SK-N-SH (cell line): Measurements from ENCODE around the gene POLD2. TPM values are rescaled to one million over a fixed set of nuclear protein-coding genes. Genes with fewer than 3 reads are reported as not detected.

Experiments used
- CTCF ChIA-PET: fragments of 300-600, 350-600 bp; formaldehyde crosslinking; extraction: SDS; loops from one replicate; lab custom pipeline; 2021; lab: Yijun Ruan, JAX
- POLR2A ChIA-PET: fragments of 350-600 bp; sonication (Branson Sonifier 250); formaldehyde crosslinking; extraction: SDS; loops from one replicate; lab custom pipeline; 2020; ENCODE audit warnings: antibody characterized with exemption, inconsistent platforms; lab: Yijun Ruan, JAX
- DNase-seq: peaks from one replicate; pipeline ENCODE4 v3.0.0; 2012
- H2AFZ ChIP-seq: fragments of 200-600 bp; sonication (generic); 2 replicates; pipeline ENCODE4 v1.8.1; 2016; ENCODE audit warnings: antibody characterized with exemption, mild to moderate bottlenecking, low read depth
- H3F3A ChIP-seq: fragments of 200-600 bp; sonication (generic); replicated peaks from 2 replicates; pipeline ENCODE3; 2016; ENCODE audit warnings: antibody characterized with exemption, mild to moderate bottlenecking; ENCODE audit not compliant: insufficient read depth
- H3K27ac ChIP-seq, 2 experiments: fragments of 200-500 bp in 1 of 2; fragments of 200-600 bp in 1 of 2; sonication (Bioruptor generic) in 1 of 2; sonication (generic), shearing (Covaris generic) in 1 of 2; 2 replicates each; pipeline versions ENCODE4 v1.5.1 to v1.6.1; 2014 to 2016; ENCODE audit warnings: low read depth in 2 of 2, inconsistent platforms in 1 of 2, low read length in 1 of 2, mild to moderate bottlenecking in 1 of 2, mixed read lengths in 1 of 2
- H3K27me3 ChIP-seq: fragments of 200-600 bp; sonication (generic), shearing (Covaris generic); 2 replicates; pipeline ENCODE4 v1.6.1; 2016; ENCODE audit warnings: mixed run types; ENCODE audit not compliant: insufficient read depth
- H3K36me3 ChIP-seq, 2 experiments: fragments of 200-500 bp in 1 of 2; fragments of 200-600 bp in 1 of 2; sonication (Bioruptor generic) in 1 of 2; sonication (generic) in 1 of 2; replicated peaks in 1 of 2; 2 replicates each; pipeline versions ENCODE3 to v1.5.1; 2014 to 2016; ENCODE audit warnings: low read length in 1 of 2, mild to moderate bottlenecking in 1 of 2; ENCODE audit not compliant: insufficient read depth in 2 of 2, control insufficient read depth in 1 of 2
- H3K4me1 ChIP-seq, 2 experiments: fragments of 200-500 bp in 1 of 2; fragments of 200-600 bp in 1 of 2; sonication (Bioruptor generic) in 1 of 2; sonication (generic), shearing (Covaris generic) in 1 of 2; 2 replicates each; pipeline versions ENCODE4 v1.5.1 to v1.6.1; 2014 to 2016; ENCODE audit warnings: low read depth in 1 of 2, low read length in 1 of 2, mixed run types in 1 of 2; ENCODE audit not compliant: insufficient read depth in 2 of 2, control insufficient read depth in 1 of 2
- H3K4me2 ChIP-seq: fragments of 200-600 bp; sonication (generic), shearing (Covaris generic); 2 replicates; pipeline ENCODE4 v1.6.1; 2017; ENCODE audit warnings: mixed run types
- H3K4me3 ChIP-seq, 2 experiments: fragments of 200-500 bp in 1 of 2; fragments of 200-600 bp in 1 of 2; sonication (Bioruptor generic) in 1 of 2; sonication (generic), shearing (Covaris generic) in 1 of 2; 2 replicates each; pipeline versions ENCODE4 v1.5.1 to v1.8.1; 2014 to 2016; ENCODE audit warnings: low read depth in 2 of 2, inconsistent platforms in 1 of 2, low read length in 1 of 2, mild to moderate bottlenecking in 1 of 2, mixed read lengths in 1 of 2, moderate library complexity in 1 of 2
- H3K79me2 ChIP-seq: fragments of 200-600 bp; sonication (generic); 2 replicates; pipeline ENCODE4 v1.8.1; 2017; ENCODE audit warnings: mild to moderate bottlenecking; ENCODE audit not compliant: insufficient read depth
- H3K9ac ChIP-seq: fragments of 200-600 bp; sonication (generic); 2 replicates; pipeline ENCODE4 v1.6.1; 2017; ENCODE audit warnings: mixed run types
- H3K9me2 ChIP-seq: fragments of 200-600 bp; sonication (generic); 2 replicates; pipeline ENCODE4 v1.6.1; 2017; ENCODE audit warnings: mixed run types
- H3K9me3 ChIP-seq: fragments of 200-600 bp; sonication (generic); 2 replicates; pipeline ENCODE4 v1.6.1; 2017; ENCODE audit warnings: mixed run types, mild to moderate bottlenecking, moderate library complexity
- H4K20me1 ChIP-seq: fragments of 200-600 bp; sonication (generic); 2 replicates; pipeline ENCODE4 v1.6.1; 2017; ENCODE audit warnings: mild to moderate bottlenecking, mixed run types; ENCODE audit not compliant: insufficient read depth
- CTCF ChIP-seq: fragments of 200-600 bp; sonication (generic); IDR thresholded peaks from 2 replicates; pipeline ENCODE4 v1.6.1; 2017; ENCODE audit warnings: antibody characterized with exemption, mild to moderate bottlenecking, moderate library complexity
- ELF1 ChIP-seq: IDR thresholded peaks from 2 replicates; pipeline ENCODE4 v1.4.0; 2012
- EP300 ChIP-seq, 2 experiments: IDR thresholded peaks; 2 replicates each; pipeline versions ENCODE4 v1.4.0 to v1.6.1; 2012; ENCODE audit warnings: borderline replicate concordance in 1 of 2, low read depth in 1 of 2, low read length in 1 of 2
- EZH2phosphoT487 ChIP-seq: fragments of 200-600 bp; sonication (generic); IDR thresholded peaks from 2 replicates; pipeline ENCODE4 v1.6.1; 2017; ENCODE audit warnings: low read depth, mixed run types, mild to moderate bottlenecking, antibody characterized with exemption, moderate library complexity, borderline replicate concordance
- FOXJ3 ChIP-seq: sonication (generic); formaldehyde crosslinking; IDR thresholded peaks from 2 replicates; pipeline ENCODE4 v1.5.1; 2020; ENCODE audit warnings: mild to moderate bottlenecking, missing genetic modification reagents
- FOXM1 ChIP-seq: IDR thresholded peaks from 2 replicates; pipeline ENCODE4 v1.4.0; 2012; ENCODE audit warnings: low read depth, mild to moderate bottlenecking
- IRF3 ChIP-seq: fragments of 150-350 bp; IDR thresholded peaks from 2 replicates; pipeline ENCODE4 v1.6.1; 2016; ENCODE audit warnings: mild to moderate bottlenecking, low read depth, low read length
- MAX ChIP-seq: IDR thresholded peaks from 2 replicates; pipeline ENCODE4 v1.4.0; 2012; ENCODE audit warnings: low read depth
- MXI1 ChIP-seq: IDR thresholded peaks from 2 replicates; pipeline ENCODE4 v1.6.1; 2012; ENCODE audit warnings: mild to moderate bottlenecking, low read depth, low read length, improper control_type of control experiment
- NFIC ChIP-seq: IDR thresholded peaks from 2 replicates; pipeline ENCODE4 v1.4.0; 2012; ENCODE audit warnings: borderline replicate concordance
- NRF1 ChIP-seq: IDR thresholded peaks from 2 replicates; pipeline ENCODE4 v1.6.1; 2012; ENCODE audit warnings: low read depth, mild to moderate bottlenecking, low read length
- POLR2AphosphoS5 ChIP-seq: IDR thresholded peaks from 2 replicates; pipeline ENCODE4 v1.6.1; 2012; ENCODE audit warnings: low read depth, low read length
- RAD21 ChIP-seq: IDR thresholded peaks from 2 replicates; pipeline ENCODE4 v1.6.1; 2012; ENCODE audit warnings: mild to moderate bottlenecking, low read length
- RCOR1 ChIP-seq: fragments of 150-350 bp; IDR thresholded peaks from 2 replicates; pipeline ENCODE4 v1.6.1; 2017; ENCODE audit warnings: antibody characterized with exemption, low read length
- SIN3A ChIP-seq: IDR thresholded peaks from 2 replicates; pipeline ENCODE4 v1.6.1; 2012; ENCODE audit warnings: low read depth, mild to moderate bottlenecking, low read length, moderate library complexity, borderline replicate concordance
- SMC3 ChIP-seq: IDR thresholded peaks from 2 replicates; pipeline ENCODE4 v1.6.1; 2012; ENCODE audit warnings: low read depth, low read length, improper control_type of control experiment
- TCF12 ChIP-seq: IDR thresholded peaks from 2 replicates; pipeline ENCODE4 v1.4.0; 2012
- TEAD4 ChIP-seq: IDR thresholded peaks from 2 replicates; pipeline ENCODE4 v1.4.0; 2012; ENCODE audit warnings: mild to moderate bottlenecking, borderline replicate concordance; ENCODE audit not compliant: insufficient read depth
- YY1 ChIP-seq: IDR thresholded peaks from 2 replicates; pipeline ENCODE4 v1.4.0; 2012; ENCODE audit warnings: low read depth, mild to moderate bottlenecking
- WGBS: methylation state at CpG from one replicate; pipeline ENCODE4 v1.1.6; 2017; ENCODE audit warnings: low lambda C conversion rate; 5-methylcytosine and 5-hydroxymethylcytosine counted together
- polyA plus RNA-seq, 3 experiments: library from polyadenylated mRNA; depleted of rRNA; stranded (reverse); fragments of >200 nt; gene quantifications; 2 replicates each; pipeline ENCODE4 v1.2.3, GENCODE V29; 2012

Gene POLD2
- polyA plus RNA-seq, 1 of the 3 experiments (the other 2 are of a cell fraction), result 194 TPM

- Histone ChIP-seq H3K4me2 (peak within 1 kb of the TSS; percentile 76), H3K27me3 (no peaks in the 10 kb centered on the region), H3K27ac (peak within 1 kb of the TSS; percentile 45 to 93), H3K9me3 (no peaks in the 10 kb centered on the region), H4K20me1 (no peaks in the 10 kb centered on the region), H3K4me1 (peaks cover 27 to 42% of the 10 kb centered on the region in 2 experiments; a peak in 2 of 4 replicates), H3K9ac (peak within 1 kb of the TSS; percentile 80), H3K4me3 (peak within 1 kb of the TSS; percentile 51 to 66), H3K79me2 (peaks cover 41% of the 10 kb centered on the region), H3F3A (peaks cover 36% of the 10 kb centered on the region), H2AFZ (peak within 1 kb of the TSS; percentile 68; the same call in 1 of the 2 replicates), H3K9me2 (no peaks in the 10 kb centered on the region), H3K36me3 (peaks cover 5 to 29% of the 10 kb centered on the region in 2 experiments)
- ChIA-PET POLR2A (interaction anchor here (1.3 to 2.2 kb wide), 3 partner anchors 12 to 31 kb away, joined by 4 to 9 read pairs (median 5); partner anchors contain the start of gene POLD2), CTCF (interaction anchor here (0.7 to 2.8 kb wide), 7 partner anchors 11 to 386 kb away, joined by 3 to 12 read pairs (median 3); partner anchors contain the start of gene NUDCD3)
- TF ChIP-seq CTCF (0 out of 2 replicates have a peak, but pooled peaks have one; percentile 18), TEAD4 (no peak), SIN3A (no peak), MXI1 (0 out of 2 replicates have a peak, but pooled peaks have one; percentile 22), NFIC (peak; percentile 26; the same call in 1 of the 2 replicates), MAX (peak; percentile 47; the same call in 1 of the 2 replicates), YY1 (no peak), RAD21 (peak; percentile 15; the same call in 1 of the 2 replicates)
- peak; percentile 96 for DNase-seq
- 14% methylated on average over 68 of the region's 87 CpGs for WGBS
Observed at GRCh38 chr7:44103923-44104859, 19.2 kb downstream of the POLD2 start, which contains the start of gene AEBP1. Gene AEBP1, plus strand, starts transcription at chr7:44104345. Its CDS starts 321 bp downstream, at chr7:44104666.

- ChIA-PET CTCF (interaction anchor here (1.0 to 2.8 kb wide), 4 partner anchors 15 to 387 kb away, joined by 3 to 12 read pairs (median 3); partner anchors contain the start of genes NUDCD3 and POLD2), POLR2A (interaction anchor here (1.6 kb wide), 1 partner anchor 12 kb away, joined by 4 read pairs; no protein-coding TSS in a partner anchor)
- Histone ChIP-seq H3K27ac (peak overlapping the region; percentile 45 to 93; a peak in 3 of 4 replicates), H3K9me3 (no peaks in the 10 kb centered on the region), H3K4me1 (peaks cover 27 to 42% of the 10 kb centered on the region in 2 experiments; a peak in 2 of 4 replicates), H3K4me2 (peak overlapping the region; percentile 29; the same call in 1 of the 2 replicates), H3K9me2 (no peaks in the 10 kb centered on the region), H3K27me3 (no peaks in the 10 kb centered on the region), H3K4me3 (peak overlapping the region in 1 of 2 experiments; percentile 51; a peak in 2 of 4 replicates), H3K79me2 (peaks cover 41% of the 10 kb centered on the region), H3F3A (peaks cover 40% of the 10 kb centered on the region), H3K9ac (no peak overlapping the region; the same call in 1 of the 2 replicates), H2AFZ (no peak overlapping the region), H4K20me1 (no peaks in the 10 kb centered on the region), H3K36me3 (peaks cover 5 to 22% of the 10 kb centered on the region in 2 experiments)
- WGBS, result 86% methylated on average over 8 of the region's 8 CpGs
- DNase-seq, result no peak
- no peak for TF ChIP-seq TCF12
- TF ChIP-seq FOXJ3 (CRISPR knock-in tag), result no peak
- no peak for TF ChIP-seq CTCF
- no peak for TF ChIP-seq POLR2AphosphoS5
- no peak for TF ChIP-seq RAD21
- TF ChIP-seq ELF1, result no peak
- no peak for TF ChIP-seq EP300 (IDR thresholded peaks at IDR 0.05; ENCODE audit: borderline replicate concordance in 1 of 2, low read depth in 1 of 2, low read length in 1 of 2)
- no peak for TF ChIP-seq RCOR1
- TF ChIP-seq FOXM1, result no peak
- TF ChIP-seq EZH2phosphoT487, result no peak
- no peak for TF ChIP-seq IRF3
- no peak for TF ChIP-seq SMC3
- no peak for TF ChIP-seq NRF1
- TF ChIP-seq MAX, result no peak
Observed at GRCh38 chr7:44103566-44103922, 19.8 kb downstream of the POLD2 start.
